GM21737 (cell line): Measurements from ENCODE around the gene SLC7A5.
"Not testable (repeated sequence)": the region's sequence is repeated elsewhere in the genome, so short reads cannot be mapped to it uniquely, and the experiment has no call there.

Experiments used
- ATAC-seq: cut with Tn5 transposase; IDR thresholded peaks from one replicate; pipeline ENCODE4 v1.9.1; 2021; ENCODE audit warnings: mild to moderate bottlenecking, moderate library complexity; ENCODE audit not compliant: unreplicated experiment

Gene SLC7A5

DNA sequence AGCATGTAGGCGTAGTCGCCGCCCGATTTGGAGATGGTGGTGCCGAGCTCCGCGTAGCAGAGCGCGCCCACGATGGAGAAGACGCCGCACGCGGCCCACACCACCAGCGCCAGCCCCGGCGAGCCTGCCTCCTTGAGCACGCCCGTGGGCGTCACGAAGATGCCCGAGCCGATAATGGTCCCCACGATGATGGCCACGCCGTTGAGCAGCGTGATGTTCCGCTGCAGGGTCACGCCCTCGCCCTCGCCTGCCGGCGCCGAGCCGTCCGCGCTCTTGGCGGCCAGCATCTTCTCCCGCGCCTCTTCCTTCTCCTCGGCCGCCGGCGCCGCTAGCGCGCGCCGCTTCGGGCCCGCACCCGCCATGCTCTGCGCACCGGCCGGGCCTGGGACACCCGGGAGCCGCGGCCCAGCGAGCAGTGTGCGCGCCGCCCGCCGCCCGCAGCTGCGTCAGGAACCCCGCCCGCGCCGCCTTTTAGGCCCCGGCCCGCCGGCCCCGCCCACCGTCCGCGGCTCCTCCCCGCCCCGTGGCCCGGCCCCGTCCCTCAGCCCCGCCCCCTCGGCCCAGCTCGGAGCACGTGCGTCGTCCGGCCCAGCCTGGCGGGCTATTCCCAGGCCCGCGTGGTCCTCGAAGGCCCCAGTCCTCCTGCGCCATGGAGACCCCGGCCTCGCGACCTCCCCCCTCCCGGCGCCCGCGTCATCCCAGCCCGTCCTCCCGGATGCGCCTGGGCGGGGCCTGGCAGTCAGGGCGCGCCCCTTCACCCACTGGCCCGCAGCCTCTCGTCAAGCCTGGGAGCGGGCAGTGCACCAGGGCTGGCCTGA is at the start of gene SLC7A5:
SLC7A5 (minus strand) TSS at position 447 of the 818 bp plus-strand sequence; CDS start at position 362, 85 bp downstream.
- ATAC-seq, result peak; percentile 64

DNA sequence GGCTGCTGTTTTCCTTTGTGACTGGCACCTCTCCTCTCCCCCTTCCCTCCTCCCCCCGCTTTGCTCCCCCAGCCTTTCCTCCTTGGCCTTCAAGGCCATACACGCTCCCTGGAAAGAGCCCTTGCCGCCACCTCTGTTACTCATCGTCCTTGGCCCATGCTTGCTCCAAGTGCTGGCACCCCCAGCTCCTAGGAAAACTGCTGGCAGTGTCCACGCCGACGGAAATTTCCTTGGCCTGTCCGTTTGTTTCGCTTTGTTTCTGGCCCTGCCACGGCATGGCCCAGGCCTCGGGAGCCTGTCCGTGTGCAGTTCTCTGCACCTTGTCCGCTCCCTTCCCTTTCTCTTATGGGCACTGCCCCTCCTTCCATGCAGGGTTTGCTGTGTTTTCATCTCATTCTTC is 49.0 kb upstream of the SLC7A5 start:
- no peak for ATAC-seq

DNA sequence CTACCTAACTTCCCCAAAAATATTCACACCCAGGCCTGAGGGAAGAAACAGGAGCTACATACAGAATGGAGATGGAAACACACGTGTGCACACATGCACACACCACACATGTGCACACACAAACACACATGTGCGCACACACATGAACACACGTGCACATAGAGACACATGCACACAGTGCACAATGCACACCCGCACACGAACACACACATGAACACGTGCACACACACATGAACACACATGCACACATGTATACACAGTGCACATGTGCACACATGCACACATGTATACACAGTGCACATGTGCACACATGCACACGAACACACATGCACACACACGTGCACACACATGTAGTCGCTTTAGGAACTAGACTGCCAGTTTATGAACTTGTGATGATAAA is 48.2 kb upstream of the SLC7A5 start:
- ATAC-seq, result no peak

DNA sequence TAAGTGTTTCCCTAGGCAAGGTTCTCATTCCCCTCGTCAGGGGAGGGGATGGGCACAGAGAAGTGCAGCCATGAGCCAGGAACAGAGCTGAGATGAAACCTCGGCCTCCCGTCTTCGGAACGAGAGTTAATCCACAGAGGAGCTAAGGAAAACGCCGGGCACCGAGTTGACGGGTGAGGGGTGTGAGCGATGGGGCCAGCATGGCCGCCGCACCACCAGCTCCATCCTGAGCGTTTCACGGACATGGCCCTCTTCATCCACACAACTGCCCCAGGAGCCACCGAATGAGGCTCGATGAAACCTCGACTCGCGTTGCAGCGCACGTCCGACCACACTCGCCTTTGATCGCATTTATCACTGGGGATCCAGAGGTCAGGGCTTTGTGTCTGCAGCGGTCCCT is 45.5 kb upstream of the SLC7A5 start:
- no peak for ATAC-seq

DNA sequence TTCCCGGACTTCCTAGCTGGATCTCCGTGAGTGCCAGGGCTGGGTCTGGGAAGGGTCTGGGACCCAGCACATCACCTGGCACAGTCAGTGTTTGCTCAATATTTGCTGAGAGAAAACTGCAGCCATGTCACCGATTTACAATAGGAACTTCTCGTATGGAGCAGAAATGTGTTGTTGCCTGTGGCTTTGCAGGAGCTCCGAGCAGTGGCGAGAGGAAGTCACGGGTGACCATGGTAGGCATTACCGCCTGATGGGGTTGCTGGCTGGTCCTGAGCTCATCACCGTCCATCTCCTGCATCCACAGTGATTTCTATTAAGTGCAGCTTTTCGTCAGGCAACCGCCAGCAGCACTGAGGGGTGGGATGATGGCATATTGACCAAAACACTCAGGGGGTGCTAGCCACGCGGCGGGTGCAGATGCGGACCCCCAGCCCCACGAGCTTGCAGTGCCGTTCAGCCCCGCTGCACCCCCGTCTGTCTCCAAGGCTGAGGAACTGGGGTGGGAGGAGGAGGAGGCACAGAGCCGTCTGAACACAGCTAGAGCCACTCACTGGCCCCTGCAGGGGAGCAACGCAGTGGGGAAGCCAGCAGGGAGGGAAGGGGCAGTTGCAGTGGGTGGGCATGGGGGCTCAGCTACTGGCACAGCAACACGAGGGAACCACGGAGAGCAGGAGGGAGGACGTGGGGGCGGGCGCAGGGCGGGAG is 44.9 kb upstream of the SLC7A5 start:
- not testable (repeated sequence) for ATAC-seq

DNA sequence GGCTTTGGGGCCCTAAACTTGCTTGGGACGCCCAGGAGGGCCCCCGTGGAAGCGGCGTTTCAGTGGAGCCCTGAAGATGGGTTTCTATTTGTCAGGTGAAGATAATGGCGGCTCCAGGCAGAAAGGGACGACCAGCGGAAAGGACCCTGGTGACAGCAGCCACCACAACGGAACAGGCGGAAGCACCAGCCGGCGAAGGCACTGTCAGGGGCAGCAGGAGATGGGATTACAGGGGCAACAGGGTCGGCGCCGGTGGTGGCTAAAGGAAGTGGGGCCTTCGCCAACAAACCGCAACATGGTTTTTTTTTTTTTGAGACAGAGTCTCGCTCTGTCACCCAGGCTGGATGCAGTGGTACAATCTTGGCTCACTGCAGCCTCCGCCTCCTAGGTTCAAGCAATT is 43.4 kb upstream of the SLC7A5 start:
- ATAC-seq, result not testable (repeated sequence)

DNA sequence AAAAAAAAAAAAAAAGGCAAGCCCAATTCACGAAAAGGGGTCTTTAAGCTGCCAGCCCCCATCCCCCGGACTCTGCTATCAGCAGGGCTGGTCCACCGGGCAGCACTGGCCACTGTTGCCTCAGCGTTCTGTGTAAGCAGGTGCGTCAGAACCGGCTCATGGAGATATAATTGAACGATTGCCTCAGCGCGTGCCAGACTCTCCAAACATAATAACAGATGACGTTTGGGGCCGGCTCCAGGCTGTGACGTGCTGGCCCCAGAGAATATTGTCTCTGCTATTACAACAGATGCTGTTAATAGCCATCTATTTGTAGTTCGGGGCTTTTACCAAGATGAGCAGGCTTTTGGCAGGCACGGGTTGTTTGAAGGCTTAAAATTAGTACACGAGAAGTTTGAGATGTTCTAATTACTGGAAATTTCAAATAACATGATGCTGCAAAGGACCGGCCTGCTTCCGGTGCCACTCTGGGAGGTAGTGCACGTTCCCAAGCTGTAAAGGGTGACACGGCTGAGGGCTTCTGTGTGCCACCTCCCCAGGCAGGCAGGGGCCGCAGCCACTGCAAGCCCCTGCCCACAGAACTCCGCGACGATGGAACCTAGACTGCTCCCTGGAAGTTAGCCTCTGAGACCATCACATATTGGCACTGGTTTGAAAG is 41.9 kb upstream of the SLC7A5 start:
- not testable (repeated sequence) for ATAC-seq

DNA sequence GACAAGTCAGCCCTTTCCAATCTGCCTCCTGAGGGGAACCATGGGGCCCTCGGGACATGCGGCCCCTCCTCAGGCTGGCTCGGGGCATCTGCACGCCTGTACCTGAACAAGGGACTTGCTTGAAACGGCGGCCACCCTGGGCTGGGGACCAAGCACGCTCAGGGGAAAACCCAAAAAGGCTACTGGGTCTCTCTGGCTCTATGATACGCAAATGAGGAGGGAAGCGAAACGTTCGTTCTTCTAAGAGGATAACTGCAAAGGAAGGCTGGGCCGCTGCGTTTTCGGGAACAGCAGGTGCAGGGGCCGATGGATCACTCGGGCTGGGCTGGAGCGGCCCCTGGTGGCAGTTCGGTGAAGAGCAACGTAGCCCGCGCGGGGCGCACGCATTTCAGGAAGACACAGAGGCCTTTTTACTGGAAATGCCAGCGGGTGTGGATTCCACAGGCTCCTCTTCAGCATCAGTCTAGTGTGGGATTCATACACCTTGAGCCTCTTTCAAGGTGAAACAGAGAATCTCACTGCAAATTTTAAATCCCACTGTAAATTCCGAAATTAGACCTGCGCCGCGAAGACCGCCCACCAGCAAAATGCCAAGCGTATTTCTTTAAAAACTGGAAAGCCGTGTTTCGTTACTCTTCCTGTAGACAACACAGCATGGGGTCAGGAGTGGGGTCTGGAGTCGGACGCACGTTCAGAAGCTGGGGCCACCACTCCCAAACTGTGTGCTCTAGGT is 40.1 kb upstream of the SLC7A5 start:
- peak; percentile 85 for ATAC-seq

DNA sequence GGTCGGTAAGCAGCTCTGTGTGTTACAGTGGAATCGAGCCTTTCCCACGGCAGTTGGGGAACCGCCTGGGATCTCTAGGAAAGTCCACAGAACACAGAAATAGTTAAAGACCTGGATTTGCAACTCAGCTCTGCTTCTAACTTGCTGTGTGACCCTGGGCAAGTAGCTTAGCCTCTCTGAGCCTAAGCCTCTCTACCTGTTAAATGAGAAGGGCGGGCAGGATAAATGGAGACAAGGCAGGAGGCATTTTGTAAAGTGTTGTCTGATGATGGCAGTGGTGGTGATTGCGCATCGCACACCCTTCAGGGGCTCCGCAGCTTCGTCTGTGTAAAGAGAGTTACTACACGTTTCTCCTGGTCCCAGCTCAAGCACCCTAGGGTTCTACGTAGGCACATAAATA is 38.8 kb upstream of the SLC7A5 start:
- not testable (repeated sequence) for ATAC-seq

DNA sequence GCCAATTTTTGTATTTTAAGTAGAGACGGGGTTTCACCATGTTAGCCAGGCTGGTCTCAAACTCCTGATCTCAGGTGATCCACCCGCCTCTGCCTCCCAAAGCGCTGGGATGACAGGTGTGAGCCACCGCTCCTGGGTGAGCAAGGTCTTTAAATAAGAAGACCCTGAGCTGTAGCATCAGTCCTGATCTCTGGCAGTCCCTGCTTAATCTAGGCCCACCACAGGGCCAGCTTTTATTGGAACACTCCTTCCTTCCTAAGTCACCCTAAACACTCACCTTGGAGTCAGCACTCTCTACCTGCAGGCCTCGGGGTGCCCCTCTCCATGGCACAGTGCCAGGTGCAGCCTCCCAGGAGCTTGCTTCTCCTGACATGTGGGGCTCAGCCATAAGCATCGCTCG is 36.2 kb upstream of the SLC7A5 start:
- not testable (repeated sequence) for ATAC-seq

DNA sequence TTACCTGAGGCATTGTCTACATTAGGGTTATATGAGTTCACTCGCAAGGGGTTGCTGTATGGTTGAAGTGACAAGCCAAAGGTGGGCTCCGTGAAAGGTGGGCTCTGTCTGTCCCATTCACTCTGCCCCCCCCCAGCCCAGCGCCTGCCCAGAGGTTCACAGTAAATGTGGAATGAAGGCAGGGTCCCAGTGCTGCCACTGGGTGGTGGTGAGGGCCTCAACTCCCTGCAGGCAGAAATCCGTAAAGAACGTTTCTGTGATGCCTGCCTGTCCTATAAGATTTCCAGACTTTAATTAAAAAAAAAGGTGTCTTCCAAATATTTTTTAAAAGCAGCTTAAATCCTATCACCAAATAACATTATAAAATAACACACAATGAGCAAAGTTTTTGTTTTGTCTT is 35.7 kb upstream of the SLC7A5 start:
- not testable (repeated sequence) for ATAC-seq

DNA sequence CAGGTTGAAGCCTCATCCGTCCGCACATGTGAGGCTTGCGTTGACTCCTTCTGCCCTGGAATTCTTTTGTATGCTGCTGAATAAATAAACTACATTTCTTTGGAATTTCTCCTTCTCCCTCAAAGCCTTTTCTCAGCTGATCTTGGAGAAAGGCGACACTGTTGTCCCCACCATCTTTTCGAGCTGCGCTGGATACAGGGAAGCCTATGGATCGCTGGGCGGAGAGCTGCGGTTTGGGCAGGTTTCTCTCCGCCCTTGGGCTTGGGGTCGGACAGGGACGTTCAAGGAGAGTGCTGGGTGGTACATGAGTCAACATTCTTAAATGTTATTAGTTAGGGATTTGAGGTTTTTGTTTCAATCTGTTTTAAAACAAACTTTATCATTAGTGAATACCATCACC is 31.2 kb upstream of the SLC7A5 start:
- ATAC-seq, result not testable (repeated sequence)

DNA sequence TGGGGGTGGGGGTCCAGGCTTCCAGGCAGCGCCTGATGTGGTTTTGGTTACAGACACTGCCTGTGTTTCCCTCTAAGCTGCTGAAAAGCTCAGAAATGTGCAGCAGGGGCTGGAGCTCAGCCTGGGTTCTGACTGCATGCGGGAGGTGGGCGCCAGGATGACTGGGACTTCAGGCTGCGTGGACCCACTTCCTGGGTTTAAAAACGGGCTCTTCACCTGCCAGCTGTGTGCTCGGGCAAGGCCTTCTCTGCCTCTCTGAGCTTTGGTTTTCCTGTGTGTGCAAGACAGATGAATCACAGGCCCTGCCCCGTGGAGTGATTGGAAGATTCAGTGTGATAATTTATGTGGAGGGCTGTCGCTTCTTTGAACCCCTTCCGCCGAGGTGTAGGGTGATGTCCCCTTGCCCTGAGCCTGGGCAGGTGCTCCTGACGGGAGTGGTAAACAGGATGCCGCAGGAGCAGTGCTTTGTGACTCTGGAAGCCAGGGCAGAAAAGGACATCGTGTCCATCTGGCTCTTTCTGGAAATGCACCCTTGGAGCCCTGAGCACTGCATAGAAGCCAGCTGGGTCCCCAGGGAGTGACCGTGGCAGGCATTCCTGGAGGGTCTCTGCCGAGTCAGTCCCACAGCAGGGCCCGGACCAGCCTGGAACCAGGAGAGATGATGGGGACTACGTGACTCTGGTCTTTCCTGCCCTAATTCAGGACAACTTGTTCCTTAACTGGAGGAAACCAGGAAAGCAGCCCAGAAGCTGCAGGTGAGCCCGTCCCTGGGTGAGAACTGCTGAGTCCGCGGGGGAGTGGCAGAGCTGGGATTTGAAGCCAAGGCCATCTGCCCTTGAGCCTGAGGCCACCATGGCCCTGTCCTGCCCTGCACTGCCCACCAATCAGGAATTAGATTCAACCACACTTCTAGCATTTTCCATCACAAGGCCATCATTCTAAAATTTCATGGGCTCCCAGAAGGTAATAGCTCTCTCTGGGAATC is 28.5 kb upstream of the SLC7A5 start:
- ATAC-seq, result no peak

DNA sequence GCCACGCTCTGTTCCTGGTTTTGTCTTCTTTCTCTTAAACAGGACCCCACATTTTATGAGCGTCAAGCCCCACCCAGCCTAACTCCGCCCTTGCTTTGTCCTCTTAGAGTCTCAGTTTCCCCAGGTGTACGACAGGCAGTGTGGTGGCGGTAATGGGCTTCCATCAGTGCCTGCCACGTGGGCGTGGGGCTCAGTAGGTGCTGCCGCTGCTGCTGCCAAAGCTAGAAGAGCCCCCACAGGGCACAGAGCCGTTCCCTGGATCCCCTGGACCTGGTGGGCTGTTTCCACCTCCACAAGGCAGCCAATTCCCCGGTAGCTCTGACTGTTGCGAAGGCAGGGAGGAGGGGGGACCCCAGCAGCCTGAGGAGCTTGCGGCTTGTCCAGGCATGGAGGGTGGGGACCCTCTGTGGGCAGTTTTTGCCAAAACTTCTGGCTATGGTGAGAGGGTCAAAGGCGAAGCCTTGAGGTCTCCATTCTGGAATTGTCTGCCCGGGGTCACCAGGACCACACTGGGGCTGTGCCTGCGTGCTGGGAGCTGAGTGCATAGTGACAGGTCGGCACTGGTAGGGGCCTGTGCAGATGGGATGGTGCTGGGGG is 27.7 kb upstream of the SLC7A5 start:
- not testable (repeated sequence) for ATAC-seq

DNA sequence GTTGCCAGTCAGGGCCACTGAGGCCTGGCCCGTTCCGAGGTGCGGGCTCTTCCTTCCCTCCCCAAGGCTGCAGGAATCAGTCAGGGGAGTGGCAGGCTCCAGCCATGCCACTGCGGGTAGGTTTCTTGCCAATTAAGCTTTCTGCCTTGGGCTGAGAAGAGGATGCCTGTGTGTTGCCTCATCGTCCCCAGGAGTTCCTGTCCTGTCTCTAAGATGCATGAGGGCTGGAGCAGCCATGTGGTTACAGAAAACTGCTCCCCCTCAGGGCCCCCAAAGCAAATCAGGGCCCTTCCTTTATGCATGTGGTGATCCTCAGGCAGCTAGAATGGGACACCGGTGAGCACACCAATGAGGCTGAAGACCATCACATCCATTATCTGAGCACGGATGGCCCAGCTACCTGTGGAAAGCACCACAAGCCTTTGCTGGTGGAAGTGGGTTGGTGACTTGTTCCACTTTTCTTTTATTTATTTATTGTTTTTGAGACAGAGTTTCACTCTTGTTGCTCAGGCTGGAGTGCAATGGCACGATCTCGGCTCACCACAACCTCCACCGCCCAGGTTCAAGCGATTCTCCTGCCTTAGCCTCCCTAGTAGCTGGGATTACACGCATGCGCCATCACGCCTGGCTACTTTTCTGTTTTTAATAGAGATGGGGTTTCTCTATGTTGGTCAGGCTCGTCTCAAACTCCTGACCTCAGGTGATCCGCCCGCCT is 27.0 kb upstream of the SLC7A5 start:
- not testable (repeated sequence) for ATAC-seq

DNA sequence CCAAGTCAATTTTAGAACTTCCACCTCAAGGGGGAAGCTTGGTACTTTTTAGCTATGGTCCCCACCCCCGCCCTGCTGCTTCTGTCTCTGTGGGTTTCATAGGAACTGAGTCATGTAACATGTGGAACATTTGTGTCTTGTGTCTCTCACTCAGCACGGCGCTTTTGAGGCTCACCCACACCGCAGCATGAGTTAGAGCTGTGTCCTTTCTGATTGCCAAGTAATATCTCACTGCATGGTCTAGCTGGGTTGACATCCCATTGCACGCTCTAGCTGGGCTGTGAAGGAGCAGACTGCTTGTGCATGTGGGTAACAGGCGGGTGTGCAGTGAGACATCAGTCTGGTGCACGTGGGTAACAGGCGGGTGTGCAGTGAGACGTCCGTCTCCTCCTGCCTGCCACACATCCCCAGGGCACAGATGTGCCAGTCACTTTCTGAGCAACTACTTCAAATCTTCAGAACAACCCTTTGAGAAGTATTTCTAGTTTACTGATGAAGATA is 26.4 kb upstream of the SLC7A5 start:
- ATAC-seq, result peak; percentile 76

DNA sequence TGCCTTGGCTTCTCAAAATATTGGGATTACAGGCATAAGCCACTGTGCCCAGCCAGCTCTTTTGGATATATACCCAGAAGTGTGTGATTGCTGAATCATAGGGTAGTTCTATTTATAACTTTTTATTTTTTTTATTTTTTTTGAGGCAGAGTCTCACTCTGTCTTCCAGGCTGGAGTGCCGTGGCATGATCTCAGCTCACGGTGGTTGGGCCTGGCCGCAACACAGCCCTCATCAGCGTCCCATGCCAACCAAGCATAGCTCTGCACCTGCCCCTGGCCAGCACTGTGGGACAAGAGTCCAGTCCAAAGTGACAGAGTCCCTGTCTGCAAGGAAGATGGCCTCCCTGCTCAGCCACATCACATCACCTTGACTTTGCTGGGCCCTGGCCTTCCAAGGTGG is 24.7 kb upstream of the SLC7A5 start:
- not testable (repeated sequence) for ATAC-seq

DNA sequence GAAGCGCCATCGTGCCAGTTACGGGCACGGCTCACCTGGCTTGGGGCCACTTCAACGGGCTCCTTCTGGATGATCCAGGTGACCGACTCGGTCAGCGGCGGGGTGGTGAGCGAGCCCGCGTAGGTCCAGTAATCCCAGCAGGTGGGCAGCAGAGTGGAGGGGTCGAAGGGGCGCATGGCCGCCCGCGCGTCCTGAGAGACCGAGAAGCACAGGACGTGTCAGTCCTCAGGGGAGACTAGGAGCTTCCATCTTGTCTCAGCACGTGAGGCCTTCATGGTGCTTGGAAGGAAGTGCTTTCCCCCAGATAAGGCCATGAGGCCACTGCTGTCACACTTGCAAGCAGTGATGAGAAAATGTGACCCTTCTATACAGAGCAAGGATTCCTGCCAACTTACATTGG is 22.5 kb upstream of the SLC7A5 start:
- ATAC-seq, result no peak

DNA sequence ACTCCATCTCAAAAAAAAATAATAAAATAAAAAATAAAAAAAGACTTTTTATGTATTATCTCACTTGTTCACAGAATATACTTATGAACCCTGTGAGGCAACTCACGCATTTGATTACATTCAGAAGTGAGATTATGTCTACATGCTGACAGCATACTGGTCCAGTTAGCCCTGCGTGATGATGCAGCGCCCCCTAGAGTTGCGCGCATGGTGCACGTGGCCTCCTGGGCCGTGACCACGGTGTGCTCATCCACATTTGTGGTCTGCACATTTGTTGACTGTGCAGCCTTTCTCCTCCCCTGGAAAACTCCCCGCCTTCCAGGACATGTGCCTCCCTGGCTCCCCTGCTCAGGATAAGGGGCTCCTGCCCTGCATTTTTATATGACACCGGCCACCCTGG is 20.5 kb upstream of the SLC7A5 start:
- ATAC-seq, result not testable (repeated sequence)
